Stimulated activated CD4-positive, alpha-beta T cell treated with anti-CD3 and anti-CD28 coated beads, Interleukin-1b, Interleukin-23, amount 100 ng/mL, for 4 hours (primary cell): ENCODE data around the gene SPTAN1.

Experiments used
- DNase-seq, 2 donors: peaks; one replicate each; pipeline ENCODE4 v3.0.0-alpha.2; 2020; ENCODE audit warnings: low read depth in 2 of 2

The SPTAN1 gene

DNA sequence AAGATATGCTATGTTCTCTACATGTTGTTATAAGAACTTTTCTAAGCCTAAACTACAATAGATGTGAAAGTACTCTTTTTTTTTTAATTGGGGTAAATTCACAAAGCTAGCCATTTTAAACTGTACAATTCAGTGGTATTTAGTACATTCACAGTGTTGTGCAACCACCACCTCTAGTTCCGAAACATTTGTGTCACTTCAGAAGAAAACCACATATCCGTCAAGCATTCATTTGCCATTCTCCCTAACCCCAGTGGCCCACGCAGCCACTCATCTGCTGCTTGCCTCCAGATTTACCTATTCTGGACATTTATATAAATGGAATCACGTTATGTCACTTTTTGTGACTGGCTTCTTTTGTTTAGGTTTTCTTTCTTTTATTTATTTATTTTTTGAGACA, 43.1 kb downstream of the SPTAN1 start:
- no peak for DNase-seq

- DNase-seq, result no peak
Measured at GRCh38 chr9:128600099-128600498, 47.7 kb downstream of the SPTAN1 start.

GRCh38 chr9:128603697-128604096, 51.3 kb downstream of the SPTAN1 start:
- no peak for DNase-seq

DNA sequence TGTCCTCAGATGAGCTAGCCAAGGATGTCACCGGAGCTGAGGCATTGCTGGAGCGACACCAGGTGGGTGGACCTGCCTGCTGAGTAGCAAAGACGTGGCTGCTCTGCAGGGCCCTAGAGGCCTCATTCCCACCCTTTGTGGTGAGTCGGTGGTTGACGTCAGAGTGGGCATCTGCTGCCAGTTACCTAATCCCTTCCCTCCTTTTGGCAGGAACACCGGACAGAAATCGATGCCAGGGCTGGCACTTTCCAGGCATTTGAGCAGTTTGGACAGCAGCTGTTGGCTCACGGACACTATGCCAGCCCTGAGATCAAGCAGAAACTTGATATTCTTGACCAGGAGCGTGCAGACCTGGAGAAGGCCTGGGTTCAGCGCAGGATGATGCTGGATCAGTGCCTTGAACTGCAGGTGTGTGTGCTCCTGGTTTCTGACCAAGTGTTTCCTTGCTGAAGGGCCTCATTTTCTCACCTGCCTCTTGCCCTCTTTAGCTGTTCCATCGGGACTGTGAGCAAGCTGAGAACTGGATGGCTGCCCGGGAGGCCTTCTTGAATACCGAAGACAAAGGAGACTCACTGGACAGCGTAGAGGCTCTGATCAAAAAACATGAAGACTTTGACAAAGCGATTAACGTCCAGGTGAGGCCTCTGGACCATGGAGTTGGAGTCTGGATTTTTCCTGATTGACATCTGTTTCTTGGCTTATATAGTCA, 55.4 kb downstream of the SPTAN1 start:
- DNase-seq, result no peak

- DNase-seq, result no peak
Measured at GRCh38 chr9:128610897-128611296, 58.5 kb downstream of the SPTAN1 start.

- no peak for DNase-seq
Measured at GRCh38 chr9:128611600-128612394, 59.4 kb downstream of the SPTAN1 start.

DNA sequence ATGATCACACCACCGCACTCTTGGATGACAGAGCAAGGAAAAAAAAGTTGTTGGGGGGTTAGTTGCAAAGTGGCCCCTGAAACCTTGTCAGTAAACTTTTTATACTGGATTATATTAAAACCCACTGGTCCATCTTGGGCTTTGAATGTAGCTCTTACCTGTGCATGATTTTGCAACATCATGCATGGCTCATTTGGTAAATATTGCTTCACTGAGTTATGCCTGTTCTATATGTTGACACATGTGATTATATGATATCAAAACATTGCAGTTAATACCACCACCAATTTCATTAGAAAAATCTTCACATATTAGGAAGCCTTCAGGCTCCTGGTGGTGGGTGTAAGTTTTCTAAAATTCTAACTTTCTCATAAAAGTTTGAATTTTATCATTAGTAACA, 62.3 kb downstream of the SPTAN1 start:
- DNase-seq, result no peak

GRCh38 chr9:128615571-128615970, 63.2 kb downstream of the SPTAN1 start:
- no peak for DNase-seq

GRCh38 chr9:128617943-128618342, 65.6 kb downstream of the SPTAN1 start:
- no peak for DNase-seq

- no peak for DNase-seq
Measured at GRCh38 chr9:128619127-128619526, 66.7 kb downstream of the SPTAN1 start.

GRCh38 chr9:128619779-128620178, 67.4 kb downstream of the SPTAN1 start:
- DNase-seq, result no peak

DNA sequence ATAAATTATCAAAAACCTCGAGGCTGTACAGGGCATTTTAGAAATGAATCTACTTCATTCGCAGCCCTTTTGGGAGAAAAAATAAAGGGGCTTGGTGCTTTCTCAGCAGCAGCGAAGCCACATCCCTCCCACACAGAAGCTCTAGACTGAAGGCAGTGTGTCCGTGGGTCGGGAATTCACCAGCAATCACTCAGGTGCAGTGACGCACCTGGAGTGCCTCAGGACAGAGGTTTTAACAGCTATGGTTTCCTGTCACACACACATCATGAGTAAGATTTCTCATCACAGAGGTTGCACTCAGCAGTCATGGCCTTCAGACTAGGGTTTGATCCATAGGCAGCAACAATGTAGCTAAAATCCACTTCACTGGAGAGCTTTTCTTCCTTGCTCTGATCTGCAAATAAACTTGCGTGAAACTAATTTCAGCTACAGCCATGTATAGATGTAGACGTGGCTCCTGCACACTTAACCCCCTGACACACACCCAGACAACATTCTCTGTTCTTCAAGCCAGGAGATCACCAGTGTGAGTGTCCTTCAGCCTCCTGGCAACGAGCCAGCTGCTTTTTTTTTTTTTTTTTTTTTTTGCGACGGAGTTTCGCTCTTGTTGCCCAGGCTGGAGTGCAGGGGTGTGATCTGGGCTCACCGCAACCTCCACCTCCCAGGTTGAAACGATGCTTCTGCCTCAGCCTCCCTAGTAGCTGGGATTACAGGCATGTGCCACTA, 69.5 kb downstream of the SPTAN1 start:
- DNase-seq, result no peak

DNA sequence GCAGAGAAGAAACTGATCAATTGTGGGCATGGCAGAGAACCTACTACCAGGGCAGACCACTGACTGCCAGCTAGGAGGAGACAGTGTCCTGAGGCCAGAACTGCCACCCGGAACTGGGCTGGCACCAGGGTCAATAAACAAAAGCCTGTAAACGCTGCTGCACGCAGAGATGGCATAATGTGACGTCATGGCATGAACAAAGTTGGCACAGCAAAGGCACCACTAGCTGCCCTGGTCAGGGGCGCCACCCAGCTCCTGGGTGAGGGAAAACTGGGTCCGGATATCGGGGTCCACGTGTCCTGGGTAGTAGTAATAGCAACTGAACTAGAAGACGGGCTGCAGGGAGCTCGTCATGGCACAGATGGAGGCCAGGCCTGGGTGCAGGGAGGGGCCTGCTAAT, 72.2 kb downstream of the SPTAN1 start:
- no peak for DNase-seq

GRCh38 chr9:128625391-128626146, 73.2 kb downstream of the SPTAN1 start:
- DNase-seq, result no peak

DNA sequence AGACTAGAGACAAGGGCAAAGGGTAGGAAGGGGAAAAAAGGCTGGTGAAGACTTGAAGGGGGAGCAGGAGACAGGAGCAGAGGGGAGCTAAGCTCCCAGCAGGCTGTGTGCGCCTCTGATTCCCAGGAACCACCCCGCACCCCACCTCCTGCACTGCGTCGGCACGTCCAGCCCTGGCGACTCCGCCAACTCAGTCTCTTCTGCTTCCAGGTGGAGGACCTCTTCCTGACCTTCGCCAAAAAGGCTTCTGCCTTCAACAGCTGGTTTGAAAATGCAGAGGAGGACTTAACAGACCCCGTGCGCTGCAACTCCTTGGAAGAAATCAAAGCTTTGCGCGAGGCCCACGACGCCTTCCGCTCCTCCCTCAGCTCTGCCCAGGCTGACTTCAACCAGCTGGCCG, 73.8 kb downstream of the SPTAN1 start:
- no peak for DNase-seq

- no peak for DNase-seq
Measured at GRCh38 chr9:128627127-128627715, 74.8 kb downstream of the SPTAN1 start.

GRCh38 chr9:128627906-128628305, 75.5 kb downstream of the SPTAN1 start:
- no peak for DNase-seq

- DNase-seq, result no peak
Measured at GRCh38 chr9:128628471-128629048, 76.2 kb downstream of the SPTAN1 start.

GRCh38 chr9:128629136-128629535, 76.7 kb downstream of the SPTAN1 start:
- no peak for DNase-seq

DNA sequence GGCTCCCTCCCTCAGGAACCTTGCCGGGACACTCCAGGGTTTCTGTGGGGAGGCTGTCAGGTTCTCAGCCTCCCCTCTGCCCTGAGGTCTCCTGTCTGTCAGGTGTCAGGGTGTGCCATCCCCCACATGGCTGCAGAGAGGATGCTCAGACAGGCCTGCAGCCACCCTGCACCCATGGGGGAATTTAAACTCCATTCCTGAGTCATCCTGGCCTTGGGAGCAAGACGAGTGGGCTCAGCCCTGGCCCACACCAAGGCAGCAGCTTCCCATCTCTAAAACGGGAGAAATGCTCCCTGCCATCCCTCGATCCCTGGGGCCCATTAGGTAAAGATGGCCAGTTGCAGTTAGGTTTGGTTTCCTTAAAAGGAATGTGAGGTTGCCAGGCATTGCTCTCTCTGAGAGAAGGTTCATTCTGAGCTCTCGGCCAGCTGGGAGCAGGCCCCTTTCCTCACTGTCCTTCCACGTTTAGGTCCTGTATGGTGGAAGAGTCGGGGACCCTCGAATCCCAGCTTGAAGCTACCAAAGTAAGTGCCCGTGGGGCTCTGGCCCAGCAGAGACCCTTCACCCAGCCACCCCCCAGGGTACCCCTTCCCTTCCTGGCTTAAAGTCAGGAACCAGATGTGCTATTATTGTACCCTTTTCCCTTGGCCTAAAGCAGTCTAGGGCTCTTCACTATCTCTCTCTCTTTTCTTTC, 77.6 kb downstream of the SPTAN1 start:
- DNase-seq, result no peak

GRCh38 chr9:128631636-128632035, 79.2 kb downstream of the SPTAN1 start:
- DNase-seq, result no peak
